ENCODE results near the gene RIPK1. TPM values are rescaled to one million over a fixed set of nuclear protein-coding genes. Genes with fewer than 3 reads are reported as not detected.

RIPK1 gene
- total and polyA plus RNA-seq, 2 donors (not counting 3 experiments of a cell fraction or from before 2014, with no cell fraction given), result 11.2 to 20.6 TPM

DNA sequence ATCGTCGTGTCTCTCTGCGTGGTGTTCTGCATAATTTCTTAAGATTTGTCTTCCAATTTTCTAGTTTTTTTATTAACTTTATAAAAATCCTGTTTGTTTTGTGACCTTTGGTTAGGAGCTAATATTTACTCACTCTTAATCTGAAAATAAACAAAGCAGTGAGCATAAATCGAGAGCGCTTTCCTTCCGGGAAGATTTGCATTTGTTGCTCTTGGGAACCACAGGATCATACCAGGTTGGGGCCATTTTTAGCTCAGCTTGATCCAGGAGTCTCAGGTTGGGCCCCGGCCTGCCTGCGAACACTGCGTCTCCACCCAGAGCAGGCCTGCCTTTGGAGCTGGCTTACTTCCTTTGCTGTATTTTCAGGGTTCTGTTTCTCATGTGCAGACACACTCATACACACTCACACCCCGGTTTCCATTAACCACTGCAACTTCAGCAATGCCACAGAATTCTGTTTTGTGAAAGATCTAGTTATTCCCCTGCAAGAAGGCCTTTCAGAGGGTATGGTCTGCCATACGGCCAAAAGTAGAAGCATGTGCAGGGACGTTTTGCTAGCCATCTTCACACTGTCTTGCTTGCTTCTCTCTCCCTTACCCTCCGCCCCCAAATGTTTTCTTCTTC, 67.5 kb downstream of the RIPK1 start:
- Histone ChIP-seq H3K9me1 (replicated peaks; ENCODE audit: control insufficient read depth, extremely low read depth, insufficient read depth, low read length) (no peaks in the 10 kb centered on the region), H3K4me1 (ENCODE audit: control insufficient read depth, extremely low read depth, insufficient read depth, low read length) (peaks cover 13% of the 10 kb centered on the region), H3K4me3 (replicated peaks in 1 of 3; ENCODE audit: insufficient read depth in 1 of 3, low read depth in 1 of 3, low read length in 3 of 3) (no peak overlapping the region), H3K27ac (ENCODE audit: insufficient read depth, low read depth, low read length) (no peak overlapping the region), H4K20me1 (replicated peaks; ENCODE audit: control insufficient read depth, extremely low read depth, insufficient read depth, low read length) (no peaks in the 10 kb centered on the region), H2AFZ (ENCODE audit: low read depth, low read length) (no peak overlapping the region), H3K79me2 (ENCODE audit: control insufficient read depth, insufficient read depth, low read length) (no peaks in the 10 kb centered on the region), H3K27me3 (ENCODE audit: control insufficient read depth in 2 of 2, insufficient read depth in 2 of 2, low read length in 2 of 2) (no peaks in the 10 kb centered on the region), H3K4me2 (ENCODE audit: insufficient read depth, low read length) (no peak overlapping the region), H3K9ac (replicated peaks; ENCODE audit: extremely low read depth, insufficient read depth, low read length) (no peak overlapping the region), H3K9me3 (replicated peaks; ENCODE audit: control insufficient read depth, insufficient read depth, low read length) (no peaks in the 10 kb centered on the region), H3K36me3 (ENCODE audit: control insufficient read depth in 2 of 2, extremely low read depth in 1 of 2, insufficient read depth in 2 of 2, low read length in 2 of 2) (no peaks in the 10 kb centered on the region)
- DNase-seq (ENCODE audit: low read depth, low spot score), result no peak
- POLR2A ChIA-PET, result no interaction called here
- FAIRE-seq, result no peak
- intact Hi-C loops (cut with micrococcal nuclease) (no loop called here), dilution Hi-C loops (cut with MboI; ENCODE audit: extremely low pct_ligation_motif_present, low sequenced_read_pairs) (no loop called here)
- TF ChIP-seq, protein P1, sequence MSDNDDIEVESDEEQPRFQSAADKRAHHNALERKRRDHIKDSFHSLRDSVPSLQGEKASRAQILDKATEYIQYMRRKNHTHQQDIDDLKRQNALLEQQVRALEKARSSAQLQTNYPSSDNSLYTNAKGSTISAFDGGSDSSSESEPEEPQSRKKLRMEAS (IDR thresholded peaks at IDR 0.05; ENCODE audit: insufficient read depth, insufficient read length), result no peak
- TF ChIP-seq JUN (IDR thresholded peaks at IDR 0.05; ENCODE audit: borderline replicate concordance, insufficient read depth, insufficient read length, low read depth), result no peak
- TF ChIP-seq EZH2 (IDR thresholded peaks at IDR 0.05; ENCODE audit: borderline replicate concordance, low read depth, low read length, severe bottlenecking), result no peak
- TF ChIP-seq, protein P2, sequence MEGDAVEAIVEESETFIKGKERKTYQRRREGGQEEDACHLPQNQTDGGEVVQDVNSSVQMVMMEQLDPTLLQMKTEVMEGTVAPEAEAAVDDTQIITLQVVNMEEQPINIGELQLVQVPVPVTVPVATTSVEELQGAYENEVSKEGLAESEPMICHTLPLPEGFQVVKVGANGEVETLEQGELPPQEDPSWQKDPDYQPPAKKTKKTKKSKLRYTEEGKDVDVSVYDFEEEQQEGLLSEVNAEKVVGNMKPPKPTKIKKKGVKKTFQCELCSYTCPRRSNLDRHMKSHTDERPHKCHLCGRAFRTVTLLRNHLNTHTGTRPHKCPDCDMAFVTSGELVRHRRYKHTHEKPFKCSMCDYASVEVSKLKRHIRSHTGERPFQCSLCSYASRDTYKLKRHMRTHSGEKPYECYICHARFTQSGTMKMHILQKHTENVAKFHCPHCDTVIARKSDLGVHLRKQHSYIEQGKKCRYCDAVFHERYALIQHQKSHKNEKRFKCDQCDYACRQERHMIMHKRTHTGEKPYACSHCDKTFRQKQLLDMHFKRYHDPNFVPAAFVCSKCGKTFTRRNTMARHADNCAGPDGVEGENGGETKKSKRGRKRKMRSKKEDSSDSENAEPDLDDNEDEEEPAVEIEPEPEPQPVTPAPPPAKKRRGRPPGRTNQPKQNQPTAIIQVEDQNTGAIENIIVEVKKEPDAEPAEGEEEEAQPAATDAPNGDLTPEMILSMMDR (IDR thresholded peaks at IDR 0.05; ENCODE audit: extremely low read depth in 1 of 2, insufficient read depth in 1 of 2, low read depth in 1 of 2, low read length in 2 of 2), result no peak
- no TSS peak for BruUV-seq (replicated peaks)
- CTCF ChIA-PET, result interaction anchor here (0.5 kb wide), 1 partner anchor 54 kb away, joined by 3 read pairs; no protein-coding TSS in a partner anchor
